Left colon (tissue), 2 donors: Measurements from ENCODE around the gene ZFPL1. TPM values are rescaled to one million over a fixed set of nuclear protein-coding genes. Genes with fewer than 3 reads are reported as not detected.
A peak's percentile ranks its signal among the peaks of the same experiment; 100 is the strongest.

Experiments
- ATAC-seq: fragments of 200-7000 bp; cut with Tn5 transposase; one replicate; pipeline ENCODE4 v1.9.1; 2020; ENCODE audit warnings: mild to moderate bottlenecking, moderate library complexity
- DNase-seq, 2 donors: peaks; one replicate each; pipeline ENCODE4 v3.0.0-alpha.2; 2020
- intact Hi-C, 2 donors: fragments of 100-400 bp; cut with DNase I in 1 of 2; cut with micrococcal nuclease in 1 of 2; formaldehyde crosslinking; loops; one replicate each; pipeline versions ENCODE4 v1.11.2 to v1.14.0; 2022; cut with DNase I, micrococcal nuclease
- long read RNA-seq: library from polyadenylated mRNA; unstranded; transcript quantifications from one replicate; pipeline ENCODE4 v2.0.0, GENCODE V29; 2021
- total RNA-seq, 2 donors: library from RNA; stranded (reverse); fragmentation: NEBNext Ultra II Directional; extraction: Animal tissue kit (Norgen Biotek cat#: 25700); gene quantifications; one replicate each; pipeline ENCODE4 v1.2.1, GENCODE V29; 2021
- donor health status: DM: no; HTN: no; CAD: no.
- donor health status: DM: yes; HTN: yes; CAD: no.

ZFPL1 gene
- 10 to 100 TPM; 45.3 to 45.6 TPM for total RNA-seq
- long read RNA-seq, transcript ZFPL1-201 (8 exons, 1,371 nt): major isoform, 13 of 24 reads
- long read RNA-seq, partial matches to known transcripts: 7 of 24 reads
- long read RNA-seq, other reads (novel, unspliced or antisense): 3 of 24 reads

DNA sequence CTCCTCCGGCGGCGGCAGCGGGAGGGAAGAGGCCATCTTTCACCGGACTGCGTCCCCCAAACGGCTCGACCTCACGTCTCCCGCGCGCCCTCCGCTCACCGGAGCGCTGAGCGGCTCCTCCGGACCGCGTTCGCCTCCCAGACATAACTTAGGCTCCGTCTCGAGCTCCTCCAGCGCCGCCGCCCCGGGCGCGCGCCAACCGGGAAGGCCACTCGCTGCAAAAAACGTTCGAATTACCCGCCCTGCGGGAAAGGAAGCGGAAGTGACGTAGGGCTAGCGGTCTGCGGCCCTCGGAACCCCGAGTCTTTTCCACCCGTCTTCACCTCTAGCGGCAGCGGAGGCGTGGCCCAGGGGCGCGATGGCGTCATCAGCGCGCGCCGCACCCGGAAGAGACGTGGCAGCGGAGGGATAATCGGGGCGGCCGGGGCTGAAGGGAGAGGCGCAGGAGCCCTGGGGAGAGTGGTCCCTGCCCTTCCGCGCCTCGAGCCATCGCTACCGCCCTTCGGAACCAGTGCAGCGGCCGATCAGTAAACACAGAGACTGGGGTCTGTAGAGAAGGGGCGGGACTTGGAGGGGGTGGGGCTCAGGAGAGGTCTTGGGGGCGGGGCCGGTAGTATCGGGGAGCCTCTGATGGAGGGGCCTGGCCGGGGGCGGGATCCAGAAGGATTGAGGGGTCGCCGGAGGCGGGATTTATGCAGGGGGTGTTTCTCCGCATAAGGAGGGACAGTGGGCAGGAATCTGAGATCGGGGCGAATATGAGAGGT is at the start of gene ZFPL1, which contains the start of gene CDCA5:
Gene ZFPL1, plus strand, starts transcription at position 389 of the 764 bp plus-strand sequence. CDS start 477 bp downstream, outside the sequence.
Gene CDCA5, minus strand, starts transcription at position 207 of the 764 bp plus-strand sequence. Its CDS starts 62 bp downstream, at position 145.
- intact Hi-C loops: no loop called here
- DNase-seq: peak; percentile 93 to 95
- peak; percentile 98 for ATAC-seq

DNA sequence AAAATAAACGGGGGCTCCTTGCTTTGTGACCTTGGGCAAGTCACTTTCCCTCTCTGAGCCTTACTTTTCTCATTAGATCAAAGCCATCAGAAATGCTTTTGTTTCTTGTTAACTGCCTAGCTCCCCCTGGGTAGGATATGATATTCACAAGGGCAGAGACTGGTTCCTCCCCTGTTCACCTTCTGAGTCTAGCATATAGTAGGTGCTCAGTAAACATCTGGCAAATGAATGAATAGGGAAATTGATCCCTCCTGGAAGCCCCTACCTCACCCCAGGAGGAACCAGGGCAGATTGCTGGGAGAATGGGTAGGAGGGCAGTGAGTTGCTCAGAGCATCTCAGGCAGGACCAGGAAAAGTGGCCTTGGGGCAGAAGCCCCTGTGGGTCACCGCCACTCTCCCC is 49.6 kb upstream of the ZFPL1 start:
- intact Hi-C loops: no loop called here
- ATAC-seq: no peak
- no peak for DNase-seq

DNA sequence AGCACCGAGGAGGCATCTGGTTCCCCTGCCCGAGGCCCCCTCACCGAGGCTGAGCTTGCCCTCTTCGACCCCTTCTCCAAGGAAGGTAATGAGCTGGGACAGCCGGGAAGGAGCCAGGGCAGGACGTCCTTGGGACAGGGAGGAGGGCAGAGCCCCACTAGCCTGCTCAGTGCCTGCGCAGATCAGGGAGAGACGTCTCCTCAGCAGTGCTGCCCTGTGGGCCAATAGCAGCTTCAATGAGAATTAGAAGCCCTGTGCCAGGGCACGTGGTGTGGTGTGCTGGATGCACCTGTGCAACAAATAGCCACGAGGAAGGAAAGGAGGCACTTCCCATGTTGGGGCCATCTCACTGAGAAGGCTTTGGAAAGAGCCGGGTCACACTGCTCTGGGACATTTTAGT is 48.4 kb upstream of the ZFPL1 start:
- intact Hi-C loops: no loop called here
- ATAC-seq (no peak), DNase-seq (no peak)

DNA sequence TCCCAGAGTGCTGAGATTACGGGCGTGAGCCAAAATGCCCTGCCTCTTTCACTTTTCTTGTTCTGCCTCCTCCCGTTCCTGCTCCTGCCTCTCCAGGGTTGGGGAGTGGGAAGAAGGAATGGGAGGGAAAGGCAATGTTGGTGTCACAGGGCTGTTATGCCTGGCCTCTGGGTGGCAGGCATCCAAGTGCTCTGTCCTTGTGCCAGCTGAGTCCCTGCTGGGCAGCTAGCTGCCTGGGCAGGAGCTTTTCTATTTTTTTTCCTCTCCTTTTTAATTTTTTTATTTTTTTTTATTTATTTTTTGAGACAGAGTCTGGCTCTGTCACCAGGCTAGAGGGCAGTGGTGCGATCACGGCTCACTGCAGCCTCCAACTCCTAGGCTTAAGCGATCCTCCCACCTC is 47.1 kb upstream of the ZFPL1 start:
- DNase-seq (no peak), ATAC-seq (no peak)
- intact Hi-C loops: no loop called here

DNA sequence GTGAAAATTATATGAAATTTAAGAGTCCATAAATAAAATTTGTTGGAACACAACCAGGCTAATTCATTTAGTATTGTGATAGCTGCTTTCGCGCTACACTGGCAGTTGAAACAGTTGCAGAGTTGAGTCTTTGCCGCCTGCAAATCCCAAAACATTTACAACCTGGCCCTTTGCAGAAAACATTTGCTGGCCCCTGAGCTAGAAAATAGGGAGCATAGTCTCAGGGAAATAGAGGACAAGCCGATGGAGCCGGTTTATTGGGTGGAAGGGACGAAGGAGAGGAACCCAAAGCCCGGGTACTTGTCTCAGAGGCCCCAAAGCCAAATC is 43.5 kb upstream of the ZFPL1 start:
- DNase-seq (no peak), ATAC-seq (no peak)
- intact Hi-C loops: no loop called here

DNA sequence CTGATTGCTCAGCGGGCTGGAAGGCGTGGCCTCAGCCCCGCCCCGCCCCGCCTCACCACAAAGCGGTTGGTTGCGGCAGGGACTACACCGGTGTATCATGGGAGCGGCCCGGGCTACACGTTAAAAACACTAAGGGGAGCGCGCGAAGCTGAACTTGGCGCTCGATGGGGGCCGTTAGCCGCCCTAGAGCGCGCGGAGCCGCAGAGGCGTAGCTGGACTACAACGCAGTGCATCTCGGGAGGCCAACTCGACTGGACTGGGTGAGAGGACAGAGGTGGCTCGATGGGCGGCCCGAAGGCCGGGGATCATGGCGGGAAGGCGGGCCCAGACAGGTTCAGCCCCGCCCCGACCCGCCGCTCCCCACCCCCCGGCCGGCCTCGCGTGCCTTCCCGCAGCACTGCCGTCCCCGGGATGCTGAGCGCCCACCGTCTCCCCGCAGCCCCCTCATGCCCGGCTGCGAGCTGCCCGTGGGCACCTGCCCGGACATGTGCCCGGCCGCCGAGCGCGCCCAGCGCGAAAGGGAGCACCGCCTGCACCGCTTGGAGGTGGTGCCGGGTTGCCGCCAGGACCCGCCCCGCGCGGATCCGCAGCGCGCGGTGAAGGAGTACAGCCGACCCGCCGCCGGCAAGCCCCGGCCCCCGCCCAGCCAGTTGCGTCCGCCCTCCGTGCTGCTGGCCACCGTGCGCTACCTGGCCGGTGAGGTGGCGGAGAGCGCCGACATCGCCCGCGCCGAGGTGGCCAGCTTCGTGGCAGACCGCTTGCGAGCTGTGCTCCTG is 43.0 kb upstream of the ZFPL1 start, which contains the start of gene SAC3D1:
Gene SAC3D1, plus strand, starts transcription at position 364 of the 776 bp plus-strand sequence. Its CDS starts 83 bp downstream, at position 447.
- ATAC-seq (peak; percentile 92), DNase-seq (peak; percentile 93 to 94)
- intact Hi-C loops: no loop called here

DNA sequence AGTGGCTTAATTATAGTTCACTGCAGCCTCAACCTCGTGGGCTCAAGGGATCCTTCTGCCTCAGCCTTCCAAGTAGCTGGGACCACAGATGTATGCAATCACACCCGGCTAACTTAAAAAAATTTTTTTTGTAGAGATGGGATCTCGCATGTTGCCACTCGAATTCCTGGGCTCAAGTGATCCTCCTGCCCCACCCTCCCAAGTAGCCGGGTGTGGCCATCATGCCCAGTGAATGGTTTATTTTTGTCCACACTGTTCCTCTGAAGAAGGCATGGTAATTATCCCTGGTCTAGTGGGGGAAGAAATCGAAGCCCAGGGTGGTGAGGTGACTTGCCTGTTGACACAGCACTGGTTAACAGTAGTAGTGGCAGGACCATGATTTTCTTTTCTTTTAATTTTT is 41.1 kb upstream of the ZFPL1 start:
- intact Hi-C loops: no loop called here
- DNase-seq (no peak), ATAC-seq (no peak)

DNA sequence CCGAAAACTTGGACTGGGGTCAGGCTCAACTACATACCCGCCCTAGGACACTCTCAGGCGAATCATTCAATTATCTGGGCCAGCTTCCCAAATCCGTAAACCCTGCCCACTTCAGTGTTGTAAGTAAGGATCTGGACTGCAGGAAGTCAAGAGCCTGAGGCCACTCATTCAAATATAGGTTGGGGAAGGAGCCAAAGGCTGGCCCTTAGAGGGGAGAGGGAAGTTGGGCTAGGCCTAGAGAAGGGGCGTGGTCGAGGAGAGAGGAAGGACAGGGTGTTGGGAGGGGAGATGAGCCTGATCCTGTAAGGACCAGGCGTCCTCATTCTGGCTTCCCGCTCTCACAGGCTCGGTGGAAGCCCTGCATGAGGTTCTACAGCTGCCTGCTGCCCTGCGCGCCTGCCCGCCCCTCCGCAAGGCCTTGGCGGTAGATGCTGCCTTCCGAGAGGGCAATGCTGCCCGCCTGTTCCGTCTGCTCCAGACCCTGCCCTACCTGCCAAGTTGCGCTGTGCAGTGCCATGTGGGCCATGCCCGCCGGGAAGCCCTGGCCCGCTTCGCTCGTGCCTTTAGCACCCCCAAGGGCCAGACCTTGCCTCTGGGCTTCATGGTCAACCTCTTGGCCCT is 40.0 kb upstream of the ZFPL1 start:
- intact Hi-C loops: no loop called here
- ATAC-seq (no peak), DNase-seq (peak in 1 of 2 donors; percentile 47)

DNA sequence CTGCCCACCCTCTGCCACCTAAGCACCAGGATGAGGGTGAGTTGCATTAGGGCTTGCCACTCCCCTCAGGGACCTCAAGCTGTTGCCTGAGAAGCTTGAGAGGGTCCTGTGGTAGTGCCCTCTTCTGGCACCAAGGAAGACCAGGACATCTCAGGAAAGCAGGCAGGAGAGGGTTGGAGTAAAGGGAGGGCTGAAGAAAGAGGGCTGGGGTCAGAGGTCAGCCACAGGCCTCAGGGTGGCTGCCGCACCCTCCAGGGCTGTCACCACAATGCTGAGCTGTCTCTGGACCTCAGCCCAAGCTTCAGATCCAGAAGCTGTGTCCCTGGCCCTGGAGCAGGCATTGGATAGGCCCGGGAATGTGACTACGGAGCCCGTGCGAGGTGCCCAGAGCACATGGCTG is 39.0 kb upstream of the ZFPL1 start:
- DNase-seq: no peak
- intact Hi-C loops: no loop called here
- no peak for ATAC-seq

DNA sequence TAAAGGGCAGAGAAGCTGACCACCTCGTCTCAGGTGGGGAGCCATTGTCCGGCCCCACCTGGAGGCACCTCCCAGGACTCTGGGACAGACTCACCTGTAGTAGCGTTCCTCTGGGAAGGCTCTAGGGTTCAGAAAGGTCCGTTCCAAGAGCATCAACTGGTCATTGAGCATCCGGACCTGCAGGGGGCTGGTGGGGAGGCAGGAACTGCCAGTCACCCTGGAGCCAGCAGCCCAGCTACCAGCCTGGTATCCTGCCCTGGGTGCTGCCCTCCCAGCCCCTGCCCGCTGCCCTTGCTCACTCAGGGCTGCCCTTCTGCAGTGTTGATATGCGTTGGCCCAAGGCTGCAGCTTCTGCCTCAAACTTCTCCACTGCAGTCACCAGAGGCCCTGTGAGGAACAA is 38.3 kb upstream of the ZFPL1 start:
- DNase-seq: no peak
- intact Hi-C loops: no loop called here
- ATAC-seq: no peak

DNA sequence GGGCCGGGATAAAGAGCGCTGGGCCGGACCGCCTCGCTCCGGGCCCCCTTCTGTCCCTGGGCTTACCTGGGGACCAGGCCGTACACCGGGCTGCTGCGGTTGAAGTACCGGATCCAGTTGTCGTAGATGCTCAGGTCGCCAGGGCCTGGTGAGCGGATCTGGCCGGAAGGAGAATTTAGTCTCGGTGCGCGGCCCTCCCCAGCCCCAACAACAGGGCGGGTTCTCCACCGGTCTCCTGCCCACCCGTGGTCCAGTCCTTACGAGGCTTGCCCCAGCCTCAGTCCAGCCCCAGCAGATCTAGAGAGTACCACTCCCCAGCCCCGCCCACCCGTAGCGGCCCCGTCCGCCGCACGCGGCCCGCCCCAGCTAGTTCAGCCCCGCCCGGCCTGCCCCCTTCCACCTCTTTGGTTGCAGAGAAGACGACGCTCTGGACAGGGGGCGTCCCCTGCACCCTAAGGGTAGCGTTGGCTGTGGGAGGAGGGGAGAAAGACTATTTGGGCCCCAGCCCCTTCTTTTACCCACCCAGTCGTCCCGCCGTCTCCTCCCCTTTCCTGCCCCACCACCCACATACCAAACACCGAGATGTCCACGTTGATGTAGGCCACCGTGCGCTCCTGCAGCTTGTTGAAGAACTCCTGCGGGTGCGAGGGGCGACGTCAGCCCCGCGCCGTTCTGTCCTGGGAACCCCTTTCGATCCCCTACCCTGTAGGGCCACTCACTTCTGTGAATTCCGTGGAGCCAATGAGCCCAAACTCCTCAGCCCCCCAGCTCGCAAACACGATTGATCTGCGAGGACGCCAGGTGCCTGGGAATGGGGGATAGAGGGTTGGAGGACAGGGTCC is 36.2 kb upstream of the ZFPL1 start:
- DNase-seq (peak in 1 of 2 donors; percentile 40), ATAC-seq (peak; percentile 19)
- intact Hi-C loops: no loop called here

DNA sequence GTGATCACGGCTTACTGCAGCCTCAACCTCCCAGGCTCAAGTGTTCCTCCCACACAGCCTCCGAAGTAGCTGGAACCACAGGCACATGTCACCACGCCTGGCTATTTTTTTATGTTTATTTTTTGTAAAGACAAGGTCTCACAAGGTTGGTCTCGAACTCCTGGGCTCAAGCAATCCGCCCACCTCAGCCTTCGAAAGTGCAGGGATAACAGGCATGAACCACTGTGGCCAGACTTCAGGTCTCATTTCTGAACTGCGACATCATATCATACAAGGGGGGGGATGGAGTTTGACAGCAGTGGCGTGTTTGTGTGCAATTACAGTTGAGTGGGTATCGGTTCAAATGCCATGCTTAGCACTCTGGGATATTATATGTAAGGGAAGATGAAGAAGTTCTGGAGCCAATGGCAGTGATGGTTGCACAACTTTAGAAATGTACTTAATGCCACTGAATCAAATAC is 32.6 kb upstream of the ZFPL1 start:
- intact Hi-C loops: no loop called here

DNA sequence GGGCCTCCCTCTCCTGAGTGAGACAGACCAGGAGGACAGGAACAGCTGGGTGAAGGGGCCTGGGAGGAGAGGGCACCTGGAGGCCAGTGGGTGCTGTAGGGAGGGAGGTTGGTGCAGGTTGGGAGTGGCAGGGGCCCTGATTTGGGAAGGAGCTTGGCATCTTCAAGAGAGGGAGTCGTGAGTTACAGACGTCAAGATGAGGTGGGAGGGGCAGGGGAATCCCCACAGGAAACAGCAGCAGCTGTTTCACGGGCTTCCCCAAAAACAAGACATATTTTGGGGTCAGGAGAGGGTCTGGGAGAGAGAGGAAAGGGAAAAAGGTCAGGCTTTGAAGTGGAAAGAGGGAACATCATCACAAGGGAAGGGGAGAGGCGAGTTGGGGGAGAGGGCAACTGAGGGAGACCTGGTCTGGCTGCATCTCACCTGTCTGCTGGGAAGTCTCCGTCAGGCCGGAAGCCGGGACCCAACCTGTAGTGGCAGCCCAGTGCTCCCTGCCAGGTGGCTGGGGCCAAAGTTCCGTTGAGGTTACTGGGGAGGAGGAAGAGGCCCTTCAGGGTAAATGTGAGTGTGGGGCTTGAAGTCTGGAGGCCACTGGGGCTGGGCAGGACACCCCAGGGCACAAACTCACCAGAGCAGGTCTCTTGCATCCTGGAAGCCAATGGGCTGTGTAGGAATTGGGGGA is 30.1 kb upstream of the ZFPL1 start:
- peak; percentile 23 for ATAC-seq
- intact Hi-C loops: no loop called here
- no peak for DNase-seq

More for the DNA sequence above, 32.6 kb upstream of the ZFPL1 start:
- no peak for ATAC-seq
- DNase-seq: no peak

DNA sequence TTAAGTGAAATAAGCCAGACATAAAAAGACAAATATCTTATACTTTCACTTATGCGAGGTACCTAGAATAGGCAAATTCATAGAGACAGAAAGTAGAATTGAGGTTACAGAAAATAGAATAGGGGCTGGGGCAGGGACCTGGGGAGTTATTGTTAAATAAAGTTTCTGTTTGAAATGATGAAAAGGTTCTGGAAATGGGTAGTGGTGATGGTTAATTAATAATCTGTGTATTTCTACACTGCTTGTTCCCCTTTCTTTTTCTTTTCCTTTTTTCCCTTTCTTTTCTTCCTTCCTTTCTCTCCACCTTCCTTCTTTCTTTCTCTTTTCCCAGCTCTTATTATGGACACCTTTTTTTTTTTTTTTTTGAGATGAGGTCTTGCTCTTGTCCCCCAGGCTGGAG is 28.5 kb upstream of the ZFPL1 start:
- DNase-seq (no peak), ATAC-seq (no peak)
- intact Hi-C loops: no loop called here

DNA sequence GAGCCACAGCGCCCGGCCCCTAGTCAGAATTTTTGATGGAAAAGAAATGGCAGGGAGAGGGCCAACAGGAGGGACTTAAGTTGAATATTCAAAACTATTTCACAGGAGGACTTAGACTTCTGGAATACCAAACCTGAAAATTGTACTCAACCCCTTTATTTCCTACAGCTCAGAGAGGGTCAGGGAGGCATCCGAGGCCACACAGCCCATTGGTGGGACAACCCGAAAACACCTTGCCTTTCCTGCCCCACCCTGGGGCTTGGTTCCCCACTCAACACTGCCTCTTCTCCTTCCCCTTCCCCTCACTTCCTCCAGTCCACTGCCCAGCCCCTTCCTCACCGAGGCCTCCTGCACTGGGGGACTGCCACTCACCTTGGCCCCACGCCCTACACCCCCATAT is 27.0 kb upstream of the ZFPL1 start:
- DNase-seq (no peak), ATAC-seq (no peak)
- intact Hi-C loops: no loop called here

DNA sequence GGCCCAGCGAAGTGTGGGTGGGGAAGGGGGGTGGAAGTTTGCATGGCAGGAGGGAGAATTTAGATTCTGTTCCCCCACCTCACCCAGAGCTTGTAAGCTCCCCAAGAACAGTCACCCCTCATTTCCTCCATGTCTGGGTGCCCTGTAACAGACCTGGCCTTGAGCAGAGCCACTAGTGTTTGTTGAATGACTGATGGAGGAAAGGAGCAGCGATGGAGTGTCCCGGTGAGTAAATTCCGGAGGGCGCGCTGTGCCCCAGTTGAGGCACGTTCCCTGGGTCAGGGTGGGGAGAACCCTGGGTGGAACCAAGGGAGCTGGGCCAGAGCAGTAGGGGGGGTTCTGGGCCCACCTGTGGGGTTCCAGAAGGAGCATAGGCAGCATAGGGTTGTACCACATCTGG is 26.5 kb upstream of the ZFPL1 start:
- ATAC-seq: no peak
- intact Hi-C loops: no loop called here
- DNase-seq: no peak

DNA sequence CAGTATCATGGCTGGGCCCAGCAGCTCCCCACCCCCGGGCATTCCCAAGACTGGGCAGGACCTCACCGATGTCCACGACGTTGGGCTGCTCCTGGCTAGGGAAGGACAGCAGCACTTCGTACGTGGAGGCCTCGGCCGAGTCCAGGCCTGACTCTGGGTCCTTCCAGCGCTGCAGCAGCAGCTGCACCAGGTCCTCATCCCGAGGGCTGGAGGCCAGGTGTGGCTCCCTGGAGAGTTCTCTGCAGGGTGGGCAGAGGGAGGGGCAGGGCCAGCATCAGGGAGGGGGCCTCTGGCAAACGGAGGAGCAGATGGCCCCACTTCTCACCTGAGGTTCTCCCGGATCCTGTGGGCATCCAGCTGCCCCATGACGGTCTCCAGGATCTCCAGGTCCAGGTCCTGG is 26.0 kb upstream of the ZFPL1 start:
- ATAC-seq (no peak), DNase-seq (no peak)
- intact Hi-C loops: no loop called here

DNA sequence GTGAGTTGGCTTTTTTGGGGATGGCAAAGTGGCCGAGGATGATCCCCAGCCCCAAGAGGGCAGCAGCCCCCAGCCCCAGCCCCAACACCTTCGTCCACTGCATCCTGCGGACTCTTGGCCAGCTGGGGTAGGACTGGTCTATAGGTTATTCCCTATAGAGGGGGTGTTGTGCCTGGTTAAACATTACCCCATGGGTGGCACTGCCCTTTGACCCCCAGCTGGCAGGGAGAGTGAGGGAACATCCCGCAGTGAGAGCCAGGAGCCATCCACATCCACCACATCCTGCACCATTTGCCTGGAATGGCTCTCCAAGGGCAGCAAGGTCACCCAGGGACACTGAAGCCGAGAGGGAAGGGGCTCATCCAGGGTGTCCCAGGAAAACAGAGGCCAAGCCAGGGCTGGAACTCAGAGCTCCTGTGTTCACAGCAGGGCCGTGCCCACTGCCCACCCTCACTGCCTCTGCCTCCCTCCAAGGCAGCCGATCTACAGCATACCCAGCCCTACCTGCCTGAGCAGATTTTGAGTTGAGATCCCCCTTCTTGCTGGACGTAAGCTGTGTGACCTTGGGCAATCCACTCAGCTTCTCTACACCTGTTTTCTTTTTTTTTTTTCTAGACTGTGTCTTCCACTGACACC is 25.5 kb upstream of the ZFPL1 start, which contains the start of gene NAALADL1:
Gene NAALADL1, minus strand, starts transcription at position 135 of the 636 bp plus-strand sequence. Its CDS starts 32 bp downstream, at position 103.
- DNase-seq (peak in 1 of 2 donors; percentile 37), ATAC-seq (peak; percentile 79)
- intact Hi-C loops: no loop called here
